Mucosa of stomach (tissue), 1 donor: ENCODE data around the gene UBE2N.
A peak's percentile ranks its signal among the peaks of the same experiment; 100 is the strongest.

ENCODE experiments used
- H3K27me3 ChIP-seq: one replicate; pipeline ENCODE4 v1.7.0; 2013; ENCODE audit warnings: mild to moderate bottlenecking, low read length; ENCODE audit not compliant: control insufficient read depth, insufficient read depth
- H3K36me3 ChIP-seq: one replicate; pipeline ENCODE4 v1.7.0; 2013; ENCODE audit warnings: low read length; ENCODE audit not compliant: control insufficient read depth, insufficient read depth
- H3K4me1 ChIP-seq: one replicate; pipeline ENCODE4 v1.7.0; 2013; ENCODE audit warnings: mild to moderate bottlenecking, low read length; ENCODE audit not compliant: control insufficient read depth, insufficient read depth
- H3K4me3 ChIP-seq: one replicate; pipeline ENCODE4 v1.7.0; 2013; ENCODE audit warnings: low read length
- H3K9ac ChIP-seq: one replicate; pipeline ENCODE4 v1.7.0; 2013; ENCODE audit warnings: mild to moderate bottlenecking, low read length, moderate library complexity
- H3K9me3 ChIP-seq: one replicate; pipeline ENCODE4 v1.7.0; 2013; ENCODE audit warnings: mild to moderate bottlenecking, low read length, moderate library complexity; ENCODE audit not compliant: control insufficient read depth
- donor health status: Pancreatic carcinoma.

Gene UBE2N

GRCh38 chr12:93460902-93461301 lies 19.2 kb upstream of the UBE2N start:
- Histone ChIP-seq H3K27me3 (no peaks in the 10 kb centered on the region), H3K4me3 (no peak overlapping the region), H3K4me1 (no peaks in the 10 kb centered on the region), H3K9ac (no peak overlapping the region), H3K36me3 (no peaks in the 10 kb centered on the region), H3K9me3 (no peaks in the 10 kb centered on the region)

- no peaks in the 10 kb centered on the region for H3K27me3 ChIP-seq
- H3K36me3 ChIP-seq, result no peaks in the 10 kb centered on the region
- no peak overlapping the region for H3K9ac ChIP-seq
- H3K4me3 ChIP-seq, result no peak overlapping the region
- H3K9me3 ChIP-seq, result no peaks in the 10 kb centered on the region
- no peaks in the 10 kb centered on the region for H3K4me1 ChIP-seq
Observed at GRCh38 chr12:93460003-93460402, 18.3 kb upstream of the UBE2N start.

GRCh38 chr12:93459097-93459496 lies 17.4 kb upstream of the UBE2N start:
- no peaks in the 10 kb centered on the region for H3K9me3 ChIP-seq
- H3K9ac ChIP-seq, result no peak overlapping the region
- H3K4me3 ChIP-seq, result no peak overlapping the region
- H3K27me3 ChIP-seq, result no peaks in the 10 kb centered on the region
- no peaks in the 10 kb centered on the region for H3K36me3 ChIP-seq
- H3K4me1 ChIP-seq, result no peaks in the 10 kb centered on the region

GRCh38 chr12:93456077-93456476 lies 14.3 kb upstream of the UBE2N start:
- H3K4me1 ChIP-seq, result no peaks in the 10 kb centered on the region
- H3K9ac ChIP-seq, result no peak overlapping the region
- no peaks in the 10 kb centered on the region for H3K9me3 ChIP-seq
- no peaks in the 10 kb centered on the region for H3K36me3 ChIP-seq
- no peak overlapping the region for H3K4me3 ChIP-seq
- no peaks in the 10 kb centered on the region for H3K27me3 ChIP-seq

- Histone ChIP-seq H3K9me3 (no peaks in the 10 kb centered on the region), H3K9ac (no peak overlapping the region), H3K4me3 (no peak overlapping the region), H3K27me3 (no peaks in the 10 kb centered on the region), H3K36me3 (no peaks in the 10 kb centered on the region), H3K4me1 (peaks cover 4% of the 10 kb centered on the region)
Observed at GRCh38 chr12:93453633-93454032, 11.9 kb upstream of the UBE2N start.

- H3K4me1 ChIP-seq, result peaks cover 4% of the 10 kb centered on the region
- no peaks in the 10 kb centered on the region for H3K36me3 ChIP-seq
- no peaks in the 10 kb centered on the region for H3K27me3 ChIP-seq
- H3K9ac ChIP-seq, result no peak overlapping the region
- no peaks in the 10 kb centered on the region for H3K9me3 ChIP-seq
- H3K4me3 ChIP-seq, result no peak overlapping the region
Observed at GRCh38 chr12:93451423-93452158, 9.8 kb upstream of the UBE2N start.

GRCh38 chr12:93449277-93449676 lies 7.5 kb upstream of the UBE2N start:
- Histone ChIP-seq H3K9ac (no peak overlapping the region), H3K4me3 (no peak overlapping the region), H3K36me3 (no peaks in the 10 kb centered on the region), H3K27me3 (no peaks in the 10 kb centered on the region), H3K9me3 (no peaks in the 10 kb centered on the region), H3K4me1 (peaks cover 4% of the 10 kb centered on the region)

- H3K9me3 ChIP-seq, result no peaks in the 10 kb centered on the region
Observed at GRCh38 chr12:93448796-93449195, 7.0 kb upstream of the UBE2N start.

GRCh38 chr12:93447555-93448290 lies 6.0 kb upstream of the UBE2N start:
- Histone ChIP-seq H3K4me3 (no peak overlapping the region), H3K9ac (no peak overlapping the region), H3K4me1 (peaks cover 8% of the 10 kb centered on the region), H3K36me3 (no peaks in the 10 kb centered on the region), H3K27me3 (no peaks in the 10 kb centered on the region), H3K9me3 (no peaks in the 10 kb centered on the region)

More at GRCh38 chr12:93448796-93449195, 7.0 kb upstream of the UBE2N start:
- H3K36me3 ChIP-seq, result no peaks in the 10 kb centered on the region
- H3K9ac ChIP-seq, result no peak overlapping the region
- H3K27me3 ChIP-seq, result no peaks in the 10 kb centered on the region
- peaks cover 4% of the 10 kb centered on the region for H3K4me1 ChIP-seq
- no peak overlapping the region for H3K4me3 ChIP-seq

- Histone ChIP-seq H3K4me3 (no peak overlapping the region), H3K36me3 (no peaks in the 10 kb centered on the region), H3K27me3 (no peaks in the 10 kb centered on the region), H3K4me1 (peaks cover 16% of the 10 kb centered on the region), H3K9ac (no peak overlapping the region), H3K9me3 (no peaks in the 10 kb centered on the region)
Observed at GRCh38 chr12:93443576-93443975, 1.8 kb upstream of the UBE2N start.

GRCh38 chr12:93442411-93443340 lies 929 bp upstream of the UBE2N start:
- Histone ChIP-seq H3K4me3 (peak overlapping the region; percentile 99), H3K9ac (peak overlapping the region; percentile 90)

More at GRCh38 chr12:93442411-93443340, 929 bp upstream of the UBE2N start:
- Histone ChIP-seq H3K27me3 (no peaks in the 10 kb centered on the region), H3K9me3 (no peaks in the 10 kb centered on the region), H3K36me3 (no peaks in the 10 kb centered on the region), H3K4me1 (peaks cover 16% of the 10 kb centered on the region)
